Glutamatergic neuron (in vitro differentiated cells): ENCODE data around the gene CNTNAP2. TPM values are rescaled to one million over a fixed set of nuclear protein-coding genes. Genes with fewer than 3 reads are reported as not detected.
"Not testable (repeated sequence)": the region's sequence is repeated elsewhere in the genome, so short reads cannot be mapped to it uniquely, and the experiment has no call there.

Source experiments
- DNase-seq: peaks from one replicate; pipeline ENCODE4 v3.0.0; 2022
- H3K27ac Mint-ChIP-seq: one replicate; pipeline ENCODE4 v1.8.0; 2020; ENCODE audit warnings: mild to moderate bottlenecking, mixed read lengths, inconsistent platforms; ENCODE audit not compliant: unreplicated experiment
- H3K27me3 Mint-ChIP-seq: one replicate; pipeline ENCODE4 v1.8.0; 2020; ENCODE audit warnings: mild to moderate bottlenecking, moderate library complexity, mixed read lengths, inconsistent platforms; ENCODE audit not compliant: unreplicated experiment
- H3K36me3 Mint-ChIP-seq: one replicate; pipeline ENCODE4 v1.8.0; 2020; ENCODE audit warnings: mild to moderate bottlenecking, mixed read lengths, inconsistent platforms; ENCODE audit not compliant: unreplicated experiment
- H3K4me1 Mint-ChIP-seq: one replicate; pipeline ENCODE4 v1.8.0; 2020; ENCODE audit warnings: mild to moderate bottlenecking, low read depth, mixed read lengths, inconsistent platforms; ENCODE audit not compliant: unreplicated experiment
- H3K4me3 Mint-ChIP-seq: one replicate; pipeline ENCODE4 v1.8.0; 2020; ENCODE audit warnings: mild to moderate bottlenecking, mixed read lengths, inconsistent platforms; ENCODE audit not compliant: unreplicated experiment
- H3K9me3 Mint-ChIP-seq: one replicate; pipeline ENCODE4 v1.8.0; 2020; ENCODE audit warnings: mild to moderate bottlenecking, moderate library complexity, mixed read lengths, inconsistent platforms; ENCODE audit not compliant: unreplicated experiment
- CTCF ChIP-seq: fragments of 200-600 bp; sonication (generic); IDR thresholded peaks from one replicate; pipeline ENCODE4 v1.5.0; 2021; ENCODE audit not compliant: partially characterized antibody, unreplicated experiment
- total RNA-seq: library from RNA; stranded (reverse); fragmentation: NEBNext Ultra II Directional; extraction: Animal tissue kit (Norgen Biotek cat#: 25700); gene quantifications from one replicate; pipeline ENCODE4 v1.2.1, GENCODE V29; 2021; ENCODE audit not compliant: unreplicated experiment

The CNTNAP2 gene
- total RNA-seq, 1 donor from 2014 or later: 25.8 TPM

- Mint-ChIP-seq H3K27me3 (peaks cover 4% of the 10 kb centered on the region), H3K4me1 (peaks cover 13% of the 10 kb centered on the region), H3K36me3 (no peaks in the 10 kb centered on the region), H3K27ac (no peak overlapping the region), H3K4me3 (no peak overlapping the region), H3K9me3 (peaks cover 4% of the 10 kb centered on the region)
- TF ChIP-seq CTCF: no peak
- DNase-seq: no peak
Measured at GRCh38 chr7:147779949-147780348, 1663.3 kb downstream of the CNTNAP2 start.

- Mint-ChIP-seq H3K27me3 (peaks cover 1% of the 10 kb centered on the region), H3K4me3 (no peak overlapping the region), H3K9me3 (peaks cover 3% of the 10 kb centered on the region), H3K36me3 (no peaks in the 10 kb centered on the region), H3K4me1 (peaks cover 16% of the 10 kb centered on the region), H3K27ac (peak overlapping the region; percentile 59)
- no peak for TF ChIP-seq CTCF
- DNase-seq: no peak
Measured at GRCh38 chr7:147796581-147796980, 1680.0 kb downstream of the CNTNAP2 start.

GRCh38 chr7:147798001-147798400 lies 1681.4 kb downstream of the CNTNAP2 start:
- Mint-ChIP-seq H3K4me1 (peaks cover 16% of the 10 kb centered on the region), H3K27ac (no peak overlapping the region), H3K36me3 (no peaks in the 10 kb centered on the region), H3K9me3 (peaks cover 3% of the 10 kb centered on the region), H3K27me3 (peaks cover 1% of the 10 kb centered on the region), H3K4me3 (no peak overlapping the region)
- DNase-seq: no peak
- TF ChIP-seq CTCF: no peak

- Mint-ChIP-seq H3K27ac (peak overlapping the region; percentile 33), H3K4me1 (peaks cover 21% of the 10 kb centered on the region)
- not testable (repeated sequence) for DNase-seq, H3K4me3 Mint-ChIP-seq, H3K27me3 Mint-ChIP-seq, H3K9me3 Mint-ChIP-seq, H3K36me3 Mint-ChIP-seq
Measured at GRCh38 chr7:147801762-147802161, 1685.2 kb downstream of the CNTNAP2 start.

GRCh38 chr7:147803151-147803550 lies 1686.5 kb downstream of the CNTNAP2 start:
- H3K27ac Mint-ChIP-seq: peak overlapping the region; percentile 68
- peaks cover 6% of the 10 kb centered on the region for H3K27me3 Mint-ChIP-seq

More at GRCh38 chr7:147803151-147803550, 1686.5 kb downstream of the CNTNAP2 start:
- H3K9me3 Mint-ChIP-seq: peaks cover 6% of the 10 kb centered on the region
- TF ChIP-seq CTCF: no peak
- H3K36me3 Mint-ChIP-seq: no peaks in the 10 kb centered on the region
- no peak for DNase-seq
- peaks cover 16% of the 10 kb centered on the region for H3K4me1 Mint-ChIP-seq
- no peak overlapping the region for H3K4me3 Mint-ChIP-seq
